ENCODE measurements around the gene ADH4.
"Not testable (repeated sequence)": the region's sequence is repeated elsewhere in the genome, so short reads cannot be mapped to it uniquely, and the experiment has no call there.

ADH4 gene

GRCh38 chr4:99144070-99144469 is at the start of gene ADH4:
ADH4 (minus strand) TSS chr4:99144297; CDS start chr4:99144222, 75 bp downstream.
- in situ Hi-C loops (cut with MboI; ENCODE audit: low pct_unique_long_range_greater_than_20kb, low sequenced_read_pairs) = no loop called here
- no peak for DNase-seq

- DNase-seq = no peak
- in situ Hi-C loops (cut with MboI; ENCODE audit: low pct_unique_long_range_greater_than_20kb, low sequenced_read_pairs) = no loop called here
Observed at GRCh38 chr4:99190336-99190735, 46.2 kb upstream of the ADH4 start.

- in situ Hi-C loops (cut with MboI; ENCODE audit: low pct_unique_long_range_greater_than_20kb, low sequenced_read_pairs); DNase-seq: not testable (repeated sequence)
Observed at GRCh38 chr4:99189900-99190299, 45.8 kb upstream of the ADH4 start.

GRCh38 chr4:99186029-99186428 is 41.9 kb upstream of the ADH4 start:
- in situ Hi-C loops (cut with MboI; ENCODE audit: low pct_unique_long_range_greater_than_20kb, low sequenced_read_pairs) = no loop called here
- DNase-seq = no peak

- in situ Hi-C loops (cut with MboI; ENCODE audit: low pct_unique_long_range_greater_than_20kb, low sequenced_read_pairs) = no loop called here
- DNase-seq = no peak
Observed at GRCh38 chr4:99185581-99185980, 41.5 kb upstream of the ADH4 start.

- DNase-seq = no peak
- in situ Hi-C loops (cut with MboI; ENCODE audit: low pct_unique_long_range_greater_than_20kb, low sequenced_read_pairs) = no loop called here
Observed at GRCh38 chr4:99180382-99181070, 36.4 kb upstream of the ADH4 start.

GRCh38 chr4:99179626-99180025 is 35.5 kb upstream of the ADH4 start:
- in situ Hi-C loops (cut with MboI; ENCODE audit: low pct_unique_long_range_greater_than_20kb, low sequenced_read_pairs) = no loop called here
- no peak for DNase-seq

GRCh38 chr4:99179178-99179577 is 35.1 kb upstream of the ADH4 start:
- no peak for DNase-seq
- in situ Hi-C loops (cut with MboI; ENCODE audit: low pct_unique_long_range_greater_than_20kb, low sequenced_read_pairs) = no loop called here

- DNase-seq = no peak
- in situ Hi-C loops (cut with MboI; ENCODE audit: low pct_unique_long_range_greater_than_20kb, low sequenced_read_pairs) = no loop called here
Observed at GRCh38 chr4:99166544-99166943, 22.4 kb upstream of the ADH4 start.

- DNase-seq = no peak
- in situ Hi-C loops (cut with MboI; ENCODE audit: low pct_unique_long_range_greater_than_20kb, low sequenced_read_pairs) = no loop called here
Observed at GRCh38 chr4:99165978-99166377, 21.9 kb upstream of the ADH4 start.

- in situ Hi-C loops (cut with MboI; ENCODE audit: low pct_unique_long_range_greater_than_20kb, low sequenced_read_pairs) = no loop called here
- no peak for DNase-seq
Observed at GRCh38 chr4:99161373-99162099, 17.4 kb upstream of the ADH4 start.

- no peak for DNase-seq
Observed at GRCh38 chr4:99159699-99160098, 15.6 kb upstream of the ADH4 start.

GRCh38 chr4:99157478-99157935 is 13.4 kb upstream of the ADH4 start:
- DNase-seq = no peak
- in situ Hi-C loops (cut with MboI; ENCODE audit: low pct_unique_long_range_greater_than_20kb, low sequenced_read_pairs) = no loop called here

More at GRCh38 chr4:99159699-99160098, 15.6 kb upstream of the ADH4 start:
- in situ Hi-C loops (cut with MboI; ENCODE audit: low pct_unique_long_range_greater_than_20kb, low sequenced_read_pairs) = no loop called here

- in situ Hi-C loops (cut with MboI; ENCODE audit: low pct_unique_long_range_greater_than_20kb, low sequenced_read_pairs) = no loop called here
- DNase-seq = no peak
Observed at GRCh38 chr4:99156992-99157391, 12.9 kb upstream of the ADH4 start.

GRCh38 chr4:99154658-99155342 is 10.7 kb upstream of the ADH4 start:
- DNase-seq = no peak
- in situ Hi-C loops (cut with MboI; ENCODE audit: low pct_unique_long_range_greater_than_20kb, low sequenced_read_pairs) = no loop called here

- in situ Hi-C loops (cut with MboI; ENCODE audit: low pct_unique_long_range_greater_than_20kb, low sequenced_read_pairs) = no loop called here
Observed at GRCh38 chr4:99151995-99152394, 7.9 kb upstream of the ADH4 start.

GRCh38 chr4:99151452-99151851 is 7.4 kb upstream of the ADH4 start:
- in situ Hi-C loops (cut with MboI; ENCODE audit: low pct_unique_long_range_greater_than_20kb, low sequenced_read_pairs) = no loop called here

More at GRCh38 chr4:99151995-99152394, 7.9 kb upstream of the ADH4 start:
- no peak for DNase-seq

GRCh38 chr4:99149426-99150019 is 5.4 kb upstream of the ADH4 start:
- DNase-seq = no peak
- in situ Hi-C loops (cut with MboI; ENCODE audit: low pct_unique_long_range_greater_than_20kb, low sequenced_read_pairs) = no loop called here

More at GRCh38 chr4:99151452-99151851, 7.4 kb upstream of the ADH4 start:
- DNase-seq = no peak

GRCh38 chr4:99148550-99148949 is 4.5 kb upstream of the ADH4 start:
- in situ Hi-C loops (cut with MboI; ENCODE audit: low pct_unique_long_range_greater_than_20kb, low sequenced_read_pairs) = no loop called here

GRCh38 chr4:99144587-99144986 is 490 bp upstream of the ADH4 start:
- in situ Hi-C loops (cut with MboI; ENCODE audit: low pct_unique_long_range_greater_than_20kb, low sequenced_read_pairs) = no loop called here
- no peak for DNase-seq

More at GRCh38 chr4:99148550-99148949, 4.5 kb upstream of the ADH4 start:
- no peak for DNase-seq
